Measurements from ENCODE around the gene MAN1C1.
A peak's percentile ranks its signal among the peaks of the same experiment; 100 is the strongest.

Gene MAN1C1

DNA sequence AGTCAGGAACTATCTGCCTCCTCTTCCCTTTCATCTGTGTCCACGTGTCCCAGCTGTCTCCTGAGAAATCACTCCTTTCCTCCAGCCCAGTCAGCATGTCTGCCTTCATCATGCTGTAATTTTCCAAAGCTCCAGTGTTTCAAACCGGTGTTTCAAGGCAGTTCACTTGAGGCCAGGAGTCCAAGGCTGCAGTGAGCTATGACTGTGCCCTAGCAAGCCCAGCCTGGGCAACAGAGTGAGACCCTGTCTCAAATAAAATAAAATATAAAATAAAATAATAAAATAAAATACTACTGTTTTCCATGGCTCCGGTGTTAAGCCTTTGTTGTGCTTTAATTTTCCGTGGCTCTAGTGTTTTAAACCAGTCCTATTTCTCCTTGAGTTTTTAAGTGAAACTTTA is 175.5 kb downstream of the MAN1C1 start:
- no peak for DNase-seq (ENCODE audit: low read depth)
- H3K4me3 ChIP-seq (ENCODE audit: low read depth, low read length), result no peak overlapping the region
- TF ChIP-seq, protein P1, sequence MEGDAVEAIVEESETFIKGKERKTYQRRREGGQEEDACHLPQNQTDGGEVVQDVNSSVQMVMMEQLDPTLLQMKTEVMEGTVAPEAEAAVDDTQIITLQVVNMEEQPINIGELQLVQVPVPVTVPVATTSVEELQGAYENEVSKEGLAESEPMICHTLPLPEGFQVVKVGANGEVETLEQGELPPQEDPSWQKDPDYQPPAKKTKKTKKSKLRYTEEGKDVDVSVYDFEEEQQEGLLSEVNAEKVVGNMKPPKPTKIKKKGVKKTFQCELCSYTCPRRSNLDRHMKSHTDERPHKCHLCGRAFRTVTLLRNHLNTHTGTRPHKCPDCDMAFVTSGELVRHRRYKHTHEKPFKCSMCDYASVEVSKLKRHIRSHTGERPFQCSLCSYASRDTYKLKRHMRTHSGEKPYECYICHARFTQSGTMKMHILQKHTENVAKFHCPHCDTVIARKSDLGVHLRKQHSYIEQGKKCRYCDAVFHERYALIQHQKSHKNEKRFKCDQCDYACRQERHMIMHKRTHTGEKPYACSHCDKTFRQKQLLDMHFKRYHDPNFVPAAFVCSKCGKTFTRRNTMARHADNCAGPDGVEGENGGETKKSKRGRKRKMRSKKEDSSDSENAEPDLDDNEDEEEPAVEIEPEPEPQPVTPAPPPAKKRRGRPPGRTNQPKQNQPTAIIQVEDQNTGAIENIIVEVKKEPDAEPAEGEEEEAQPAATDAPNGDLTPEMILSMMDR (IDR thresholded peaks at IDR 0.05; ENCODE audit: insufficient read depth, low read depth, low read length, missing control alignments), result no peak

DNA sequence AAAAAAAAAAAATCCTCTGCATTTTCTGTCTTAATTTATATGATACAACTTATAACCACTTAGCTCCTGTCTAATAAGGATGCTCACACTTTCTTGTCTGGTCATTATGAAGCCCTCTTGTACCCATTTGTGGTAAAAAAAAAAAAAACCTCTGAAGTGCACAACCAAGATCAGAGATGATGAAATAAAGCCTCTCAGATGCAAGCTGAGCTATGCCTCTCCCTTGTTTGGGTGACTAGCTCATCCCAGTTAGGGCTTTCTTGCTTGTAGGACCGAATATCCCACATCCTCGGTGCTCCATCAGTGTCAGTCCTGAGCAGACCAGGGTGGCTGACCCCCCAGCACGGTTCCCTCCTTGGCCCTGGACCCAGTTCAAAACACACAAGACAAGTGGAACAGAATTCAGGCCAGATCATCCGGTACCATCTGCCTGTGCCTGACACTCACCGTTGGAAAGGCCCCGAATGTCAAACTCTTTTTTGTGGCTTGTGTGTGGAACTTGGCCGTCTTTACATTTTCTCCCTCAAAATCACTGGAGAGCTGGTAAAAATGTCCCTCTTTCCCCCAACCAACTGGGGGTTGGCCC is 177.1 kb downstream of the MAN1C1 start:
- no peak overlapping the region for H3K4me3 ChIP-seq (ENCODE audit: low read depth, low read length)
- no peak for DNase-seq (ENCODE audit: low read depth)
- TF ChIP-seq, protein P1 (IDR thresholded peaks at IDR 0.05; ENCODE audit: insufficient read depth, low read depth, low read length, missing control alignments), result no peak

DNA sequence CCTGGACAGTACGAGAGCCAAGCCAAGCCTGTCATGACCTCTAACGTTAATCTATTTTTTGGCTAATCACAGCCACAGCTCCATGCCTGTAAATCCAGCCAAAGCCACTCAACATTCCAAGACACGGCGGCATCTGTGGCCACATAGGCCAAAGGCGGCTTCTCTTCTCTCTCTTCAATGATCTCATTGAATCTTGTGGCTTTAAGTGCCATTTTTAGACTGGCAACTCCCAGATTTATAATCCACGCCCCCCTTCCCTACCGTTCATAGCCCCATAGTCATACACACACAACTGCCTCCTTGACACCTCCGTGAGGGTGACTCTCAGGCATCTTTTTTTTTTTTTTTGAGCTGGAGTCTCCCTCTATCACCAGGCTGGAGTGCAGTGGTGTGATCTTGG is 177.7 kb downstream of the MAN1C1 start:
- TF ChIP-seq, protein P1 (IDR thresholded peaks at IDR 0.05; ENCODE audit: insufficient read depth, low read depth, low read length, missing control alignments), result no peak
- no peak overlapping the region for H3K4me3 ChIP-seq (ENCODE audit: low read depth, low read length)
- no peak for DNase-seq (ENCODE audit: low read depth)

DNA sequence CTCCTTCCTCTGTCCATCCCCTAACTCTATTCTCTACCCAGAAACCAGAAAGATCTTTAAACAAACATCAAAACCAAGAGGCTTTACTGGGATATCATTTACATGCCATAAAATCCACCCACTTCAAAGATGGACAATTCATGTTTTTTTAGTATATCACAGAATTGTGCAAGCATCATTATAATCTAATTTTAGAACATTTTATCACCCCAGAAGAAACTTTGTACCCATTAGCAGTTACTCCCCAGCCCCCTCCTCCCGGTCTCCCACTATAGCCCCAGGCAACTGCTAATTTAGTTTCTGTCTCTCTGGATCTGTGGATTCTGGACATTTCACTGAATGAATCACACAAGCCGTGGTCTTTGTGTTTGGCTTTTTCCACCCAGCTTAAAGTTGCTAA is 178.6 kb downstream of the MAN1C1 start:
- TF ChIP-seq, protein P1 (IDR thresholded peaks at IDR 0.05; ENCODE audit: insufficient read depth, low read depth, low read length, missing control alignments), result no peak
- H3K4me3 ChIP-seq (ENCODE audit: low read depth, low read length), result no peak overlapping the region
- DNase-seq (ENCODE audit: low read depth), result no peak

DNA sequence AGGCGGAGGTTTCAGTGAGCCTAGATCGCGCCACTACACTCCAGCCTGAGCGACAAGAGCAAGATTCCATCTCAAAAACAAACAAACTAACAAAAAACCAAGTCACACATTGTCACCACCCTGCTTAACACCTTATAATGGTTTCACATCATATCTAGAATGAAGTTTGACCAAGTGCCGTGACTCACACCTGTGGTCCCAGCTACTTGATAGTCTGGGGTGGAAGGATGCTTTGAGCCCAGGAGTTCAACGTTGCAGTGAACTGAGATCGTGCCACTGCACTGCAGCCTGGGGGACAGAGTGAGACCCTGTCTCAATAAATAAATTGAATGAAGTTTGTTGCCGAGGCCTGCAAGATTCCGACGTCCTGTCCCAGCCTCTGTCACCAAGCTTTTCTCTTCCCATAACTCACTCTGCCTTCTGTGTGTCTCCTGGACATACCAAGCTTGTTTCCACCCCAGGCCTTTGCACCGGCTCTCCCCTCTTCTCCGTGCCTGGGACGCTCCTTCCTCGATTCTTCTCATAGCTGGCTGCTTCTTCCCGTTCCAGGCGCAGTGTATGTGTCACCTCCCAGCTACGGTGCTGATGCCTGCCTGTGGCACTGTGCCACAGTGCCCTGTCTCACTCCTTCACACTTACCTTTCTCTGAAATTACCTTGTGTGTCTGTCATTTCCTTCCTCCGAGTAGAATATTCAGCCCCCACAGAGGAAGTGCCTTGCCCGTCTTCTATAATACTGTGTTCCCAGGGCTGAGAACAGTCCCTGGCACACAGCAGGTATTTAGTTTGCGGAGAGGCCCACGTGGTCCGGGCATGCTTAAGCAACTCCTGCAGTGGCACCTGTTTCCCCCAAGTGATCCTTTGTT is 179.6 kb downstream of the MAN1C1 start:
- no peak for DNase-seq (ENCODE audit: low read depth)
- no peak overlapping the region for H3K4me3 ChIP-seq (ENCODE audit: low read depth, low read length)
- TF ChIP-seq, protein P1 (IDR thresholded peaks at IDR 0.05; ENCODE audit: insufficient read depth, low read depth, low read length, missing control alignments), result no peak

DNA sequence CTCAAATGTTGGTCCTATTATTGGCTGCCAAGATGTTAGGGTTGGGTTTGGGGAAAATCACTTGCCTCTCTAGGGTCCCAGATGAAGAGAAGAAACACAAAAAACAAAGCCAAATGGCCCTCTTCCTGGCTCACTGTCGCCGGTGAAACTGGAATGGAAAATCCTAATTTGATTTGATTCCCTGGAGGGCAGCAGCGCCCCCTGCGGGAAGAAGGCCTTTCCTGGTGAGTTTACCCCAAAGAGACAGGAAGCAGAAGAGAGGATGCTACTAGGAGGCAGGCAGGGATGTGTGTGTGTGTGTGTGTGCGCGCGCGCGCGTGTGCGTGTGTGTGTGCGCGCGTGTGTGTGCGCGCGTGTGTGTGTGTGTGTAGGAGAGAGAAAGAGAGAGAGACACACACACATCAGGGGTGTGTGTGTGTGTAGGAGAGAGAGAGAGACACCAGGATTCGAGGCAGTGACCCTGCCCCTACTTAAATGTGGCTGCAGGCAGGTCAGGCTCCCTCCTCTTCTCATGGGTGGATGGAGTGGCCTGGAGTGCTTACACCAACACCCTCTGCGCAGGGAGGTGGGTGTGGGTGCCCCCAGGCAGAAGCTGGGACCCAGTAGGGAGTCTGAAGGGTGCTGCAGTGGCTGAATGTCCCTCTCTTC is 180.3 kb downstream of the MAN1C1 start:
- no peak overlapping the region for H3K4me3 ChIP-seq (ENCODE audit: low read depth, low read length)
- DNase-seq (ENCODE audit: low read depth), result peak; percentile 73
- TF ChIP-seq, protein P1 (IDR thresholded peaks at IDR 0.05; ENCODE audit: insufficient read depth, low read depth, low read length, missing control alignments), result peak; percentile 77

Data from GM12865 (cell line).